Measurements from ENCODE around the gene ELL2. TPM values are rescaled to one million over a fixed set of nuclear protein-coding genes. Genes with fewer than 3 reads are reported as not detected.
A peak's percentile ranks its signal among the peaks of the same experiment; 100 is the strongest.

Gene ELL2
- total and polyA plus RNA-seq, 2 of the 13 experiments (the other 11 are each of a cell fraction or from before 2014, with no cell fraction given) = 78.9 to 97.1 TPM

GRCh38 chr5:95988094-95988493 lies 26.4 kb upstream of the ELL2 start (continued):
- TF ChIP-seq ZNF788 (CRISPR knock-in tag; IDR thresholded peaks at IDR 0.05; ENCODE audit: borderline replicate concordance) (no peak), FOXK1 (CRISPR knock-in tag; IDR thresholded peaks at IDR 0.05; ENCODE audit: borderline replicate concordance, low read depth) (peak; percentile 52; the same call in 1 of the 2 replicates), GFI1 (CRISPR knock-in tag; IDR thresholded peaks at IDR 0.05; ENCODE audit: borderline replicate concordance) (no peak), ZNF260 (CRISPR knock-in tag; IDR thresholded peaks at IDR 0.05; ENCODE audit: borderline replicate concordance, low read depth) (no peak), TOE1 (CRISPR knock-in tag; IDR thresholded peaks at IDR 0.05) (no peak), TBP (CRISPR knock-in tag; IDR thresholded peaks at IDR 0.05) (no peak), KAT2B (IDR thresholded peaks at IDR 0.05; ENCODE audit: borderline replicate concordance, low read depth, low read length) (peak; percentile 63), ZNF747 (CRISPR knock-in tag; IDR thresholded peaks at IDR 0.05; ENCODE audit: borderline replicate concordance) (no peak), BORCS8-MEF2B (CRISPR knock-in tag; IDR thresholded peaks at IDR 0.05) (no peak), CREM (IDR thresholded peaks at IDR 0.05) (peak; percentile 67; the same call in 1 of the 2 replicates), CREM (CRISPR knock-in tag; IDR thresholded peaks at IDR 0.05) (no peak), ZIK1 (CRISPR knock-in tag; IDR thresholded peaks at IDR 0.05; ENCODE audit: borderline replicate concordance, low read depth) (no peak), HHEX (CRISPR knock-in tag; IDR thresholded peaks at IDR 0.05) (peak; percentile 53; the same call in 1 of the 2 replicates), ATF5 (CRISPR knock-in tag; IDR thresholded peaks at IDR 0.05; ENCODE audit: low read depth) (no peak), HINFP (CRISPR knock-in tag; IDR thresholded peaks at IDR 0.05; ENCODE audit: low read depth) (no peak), SCMH1 (CRISPR knock-in tag; IDR thresholded peaks at IDR 0.05; ENCODE audit: borderline replicate concordance) (no peak), LBX2 (CRISPR knock-in tag; IDR thresholded peaks at IDR 0.05; ENCODE audit: borderline replicate concordance) (no peak), PHF8 (CRISPR knock-in tag; IDR thresholded peaks at IDR 0.05) (no peak), ASH2L (IDR thresholded peaks at IDR 0.05; ENCODE audit: insufficient read length, low read depth, low read length) (no peak), ZHX1 (CRISPR knock-in tag; IDR thresholded peaks at IDR 0.05; ENCODE audit: low read depth) (no peak), CCDC6 (CRISPR knock-in tag; IDR thresholded peaks at IDR 0.05) (no peak), REL (CRISPR knock-in tag; conservative IDR thresholded peaks at IDR 0.05) (0 out of 2 replicates have a peak, but pooled peaks have one; percentile 56)
- TF ChIP-seq, protein P1, sequence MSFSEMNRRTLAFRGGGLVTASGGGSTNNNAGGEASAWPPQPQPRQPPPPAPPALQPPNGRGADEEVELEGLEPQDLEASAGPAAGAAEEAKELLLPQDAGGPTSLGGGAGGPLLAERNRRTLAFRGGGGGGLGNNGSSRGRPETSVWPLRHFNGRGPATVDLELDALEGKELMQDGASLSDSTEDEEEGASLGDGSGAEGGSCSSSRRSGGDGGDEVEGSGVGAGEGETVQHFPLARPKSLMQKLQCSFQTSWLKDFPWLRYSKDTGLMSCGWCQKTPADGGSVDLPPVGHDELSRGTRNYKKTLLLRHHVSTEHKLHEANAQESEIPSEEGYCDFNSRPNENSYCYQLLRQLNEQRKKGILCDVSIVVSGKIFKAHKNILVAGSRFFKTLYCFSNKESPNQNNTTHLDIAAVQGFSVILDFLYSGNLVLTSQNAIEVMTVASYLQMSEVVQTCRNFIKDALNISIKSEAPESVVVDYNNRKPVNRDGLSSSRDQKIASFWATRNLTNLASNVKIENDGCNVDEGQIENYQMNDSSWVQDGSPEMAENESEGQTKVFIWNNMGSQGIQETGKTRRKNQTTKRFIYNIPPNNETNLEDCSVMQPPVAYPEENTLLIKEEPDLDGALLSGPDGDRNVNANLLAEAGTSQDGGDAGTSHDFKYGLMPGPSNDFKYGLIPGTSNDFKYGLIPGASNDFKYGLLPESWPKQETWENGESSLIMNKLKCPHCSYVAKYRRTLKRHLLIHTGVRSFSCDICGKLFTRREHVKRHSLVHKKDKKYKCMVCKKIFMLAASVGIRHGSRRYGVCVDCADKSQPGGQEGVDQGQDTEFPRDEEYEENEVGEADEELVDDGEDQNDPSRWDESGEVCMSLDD (CRISPR knock-in tag; IDR thresholded peaks at IDR 0.05; ENCODE audit: borderline replicate concordance) = 0 out of 2 replicates have a peak, but pooled peaks have one; percentile 42

Measured in HepG2 (cell line).